Stimulated activated naive CD8-positive, alpha-beta T cell treated with anti-CD3 and anti-CD28 coated beads, Interleukin-15, amount 100 ng/mL, for 72 hours (primary cell): ENCODE data around the gene CLRN3.

ENCODE experiments used
- ATAC-seq: fragments of 150-1000 bp; cut with Tn5 transposase; 2 replicates; pipeline ENCODE4 v1.10.0; 2021; ENCODE audit warnings: mild to moderate bottlenecking, moderate library complexity
- DNase-seq, 2 donors: peaks; one replicate each; pipeline ENCODE4 v3.0.0; 2021 to 2022
- H3K27ac Mint-ChIP-seq, 2 donors: one replicate each; pipeline ENCODE4 v1.8.0; 2022; ENCODE audit warnings: mild to moderate bottlenecking in 2 of 2, mixed read lengths in 2 of 2, moderate library complexity in 2 of 2
- H3K27me3 Mint-ChIP-seq: one replicate; pipeline ENCODE4 v1.8.0; 2022; ENCODE audit warnings: mixed read lengths
- H3K4me1 Mint-ChIP-seq: one replicate; pipeline ENCODE4 v1.8.0; 2022; ENCODE audit warnings: mild to moderate bottlenecking, mixed read lengths
- H3K4me3 Mint-ChIP-seq, 2 donors: one replicate each; pipeline ENCODE4 v1.8.0; 2022; ENCODE audit warnings: mild to moderate bottlenecking in 2 of 2, mixed read lengths in 2 of 2, moderate library complexity in 1 of 2
- H3K9me3 Mint-ChIP-seq, 2 donors: one replicate each; pipeline ENCODE4 v1.8.0; 2022; ENCODE audit warnings: mixed read lengths in 2 of 2

The CLRN3 gene

GRCh38 chr10:127922206-127922605 lies 29.5 kb upstream of the CLRN3 start:
- ATAC-seq: no peak

GRCh38 chr10:127921753-127922145 lies 29.0 kb upstream of the CLRN3 start:
- no peak for ATAC-seq
- no peak overlapping the region for H3K27ac Mint-ChIP-seq

More at GRCh38 chr10:127922206-127922605, 29.5 kb upstream of the CLRN3 start:
- Mint-ChIP-seq H3K27me3 (no peaks in the 10 kb centered on the region), H3K4me3 (no peak overlapping the region), H3K9me3 (no peaks in the 10 kb centered on the region), H3K27ac (no peak overlapping the region), H3K4me1 (peaks cover 15% of the 10 kb centered on the region)
- DNase-seq: no peak

GRCh38 chr10:127921075-127921752 lies 28.5 kb upstream of the CLRN3 start:
- no peak for DNase-seq
- no peak overlapping the region for H3K4me3 Mint-ChIP-seq
- no peak for ATAC-seq
- H3K4me1 Mint-ChIP-seq: peaks cover 15% of the 10 kb centered on the region
- peaks cover 3 to 9% of the 10 kb centered on the region in 2 donors for H3K9me3 Mint-ChIP-seq
- H3K27ac Mint-ChIP-seq: no peak overlapping the region
- no peaks in the 10 kb centered on the region for H3K27me3 Mint-ChIP-seq

More at GRCh38 chr10:127921753-127922145, 29.0 kb upstream of the CLRN3 start:
- Mint-ChIP-seq H3K4me3 (no peak overlapping the region), H3K27me3 (no peaks in the 10 kb centered on the region), H3K4me1 (peaks cover 15% of the 10 kb centered on the region), H3K9me3 (peaks cover 0 to 4% of the 10 kb centered on the region in 2 donors)
- no peak for DNase-seq

- Mint-ChIP-seq H3K4me3 (no peak overlapping the region), H3K27ac (no peak overlapping the region), H3K27me3 (no peaks in the 10 kb centered on the region), H3K9me3 (peaks cover 5 to 13% of the 10 kb centered on the region in 2 donors), H3K4me1 (peaks cover 15% of the 10 kb centered on the region)
- DNase-seq (no peak), ATAC-seq (no peak)
Observed at GRCh38 chr10:127920306-127921074, 27.7 kb upstream of the CLRN3 start.

GRCh38 chr10:127919418-127920271 lies 26.9 kb upstream of the CLRN3 start:
- Mint-ChIP-seq H3K4me1 (peaks cover 15% of the 10 kb centered on the region), H3K9me3 (peaks cover 5 to 13% of the 10 kb centered on the region in 2 donors), H3K27ac (no peak overlapping the region), H3K27me3 (no peaks in the 10 kb centered on the region), H3K4me3 (no peak overlapping the region)
- ATAC-seq (peak; percentile 61), DNase-seq (no peak)

- no peak for ATAC-seq
- peaks cover 5 to 13% of the 10 kb centered on the region in 2 donors for H3K9me3 Mint-ChIP-seq
- no peaks in the 10 kb centered on the region for H3K27me3 Mint-ChIP-seq
- no peak overlapping the region for H3K4me3 Mint-ChIP-seq
- DNase-seq: no peak
- no peak overlapping the region for H3K27ac Mint-ChIP-seq
- H3K4me1 Mint-ChIP-seq: peaks cover 15% of the 10 kb centered on the region
Observed at GRCh38 chr10:127918572-127918971, 25.8 kb upstream of the CLRN3 start.

GRCh38 chr10:127916826-127917225 lies 24.1 kb upstream of the CLRN3 start:
- peaks cover 5 to 13% of the 10 kb centered on the region in 2 donors for H3K9me3 Mint-ChIP-seq
- H3K27ac Mint-ChIP-seq: no peak overlapping the region
- no peaks in the 10 kb centered on the region for H3K27me3 Mint-ChIP-seq
- DNase-seq (no peak), ATAC-seq (no peak)
- no peak overlapping the region for H3K4me3 Mint-ChIP-seq
- H3K4me1 Mint-ChIP-seq: peaks cover 15% of the 10 kb centered on the region

GRCh38 chr10:127915324-127915723 lies 22.6 kb upstream of the CLRN3 start:
- H3K27me3 Mint-ChIP-seq: peaks cover 5% of the 10 kb centered on the region
- ATAC-seq (no peak), DNase-seq (no peak)
- peaks cover 5 to 13% of the 10 kb centered on the region in 2 donors for H3K9me3 Mint-ChIP-seq
- H3K4me1 Mint-ChIP-seq: peaks cover 13% of the 10 kb centered on the region
- no peak overlapping the region for H3K4me3 Mint-ChIP-seq
- no peak overlapping the region for H3K27ac Mint-ChIP-seq

GRCh38 chr10:127913368-127913759 lies 20.6 kb upstream of the CLRN3 start:
- H3K9me3 Mint-ChIP-seq: peaks cover 5 to 13% of the 10 kb centered on the region in 2 donors

GRCh38 chr10:127912607-127913367 lies 20.0 kb upstream of the CLRN3 start:
- Mint-ChIP-seq H3K4me1 (no peaks in the 10 kb centered on the region), H3K27me3 (peaks cover 30% of the 10 kb centered on the region), H3K4me3 (no peak overlapping the region), H3K27ac (no peak overlapping the region), H3K9me3 (peaks cover 5 to 13% of the 10 kb centered on the region in 2 donors)
- ATAC-seq (no peak), DNase-seq (no peak)

More at GRCh38 chr10:127913368-127913759, 20.6 kb upstream of the CLRN3 start:
- H3K4me1 Mint-ChIP-seq: no peaks in the 10 kb centered on the region
- H3K4me3 Mint-ChIP-seq: no peak overlapping the region
- H3K27me3 Mint-ChIP-seq: peaks cover 24% of the 10 kb centered on the region
- DNase-seq: no peak
- H3K27ac Mint-ChIP-seq: no peak overlapping the region
- ATAC-seq: no peak

GRCh38 chr10:127911867-127912257 lies 19.1 kb upstream of the CLRN3 start:
- DNase-seq: no peak
- H3K27ac Mint-ChIP-seq: no peak overlapping the region
- H3K4me1 Mint-ChIP-seq: no peaks in the 10 kb centered on the region
- no peak for ATAC-seq
- peaks cover 5 to 10% of the 10 kb centered on the region in 2 donors for H3K9me3 Mint-ChIP-seq
- H3K4me3 Mint-ChIP-seq: no peak overlapping the region
- peaks cover 31% of the 10 kb centered on the region for H3K27me3 Mint-ChIP-seq

GRCh38 chr10:127911218-127911866 lies 18.6 kb upstream of the CLRN3 start:
- Mint-ChIP-seq H3K27ac (no peak overlapping the region), H3K4me1 (no peaks in the 10 kb centered on the region), H3K27me3 (peaks cover 36% of the 10 kb centered on the region), H3K4me3 (no peak overlapping the region), H3K9me3 (peaks cover 3 to 5% of the 10 kb centered on the region in 2 donors)
- DNase-seq (no peak), ATAC-seq (no peak)

- Mint-ChIP-seq H3K9me3 (no peaks in the 10 kb centered on the region), H3K27me3 (peaks cover 46% of the 10 kb centered on the region), H3K27ac (no peak overlapping the region), H3K4me3 (no peak overlapping the region), H3K4me1 (no peaks in the 10 kb centered on the region)
- ATAC-seq: no peak
- no peak for DNase-seq
Observed at GRCh38 chr10:127910464-127910770, 17.7 kb upstream of the CLRN3 start.

GRCh38 chr10:127909716-127910463 lies 17.1 kb upstream of the CLRN3 start:
- Mint-ChIP-seq H3K4me1 (no peaks in the 10 kb centered on the region), H3K4me3 (no peak overlapping the region), H3K9me3 (no peaks in the 10 kb centered on the region), H3K27me3 (peaks cover 51% of the 10 kb centered on the region), H3K27ac (peak overlapping the region in 1 of 2 donors; percentile 64)
- no peak for ATAC-seq
- DNase-seq: no peak
